H9 (cell line): ENCODE data around the gene PDHX. TPM values are rescaled to one million over a fixed set of nuclear protein-coding genes. Genes with fewer than 3 reads are reported as not detected.

Source experiments
- DNase-seq: peaks from one replicate; pipeline ENCODE4 v3.0.0-alpha.2; 2017
- H2AFZ ChIP-seq: one replicate; pipeline ENCODE4 v1.6.1; 2013; ENCODE audit warnings: mild to moderate bottlenecking, low read length, control low read depth, moderate library complexity
- H2AK5ac ChIP-seq: 2 replicates; pipeline ENCODE4 v1.6.1; 2013; ENCODE audit warnings: low read length, control low read depth, mixed read lengths; ENCODE audit not compliant: insufficient read length
- H2BK120ac ChIP-seq: one replicate; pipeline ENCODE4 v1.6.1; 2013; ENCODE audit warnings: low read depth, mild to moderate bottlenecking, low read length, control low read depth, inconsistent platforms; ENCODE audit not compliant: poor library complexity, severe bottlenecking
- H2BK12ac ChIP-seq: 2 replicates; pipeline ENCODE4 v1.6.1; 2013; ENCODE audit warnings: low read length, control low read depth, mixed read lengths, low read depth; ENCODE audit not compliant: insufficient read length
- H2BK15ac ChIP-seq: 2 replicates; pipeline ENCODE4 v1.6.1; 2013; ENCODE audit warnings: low read depth, low read length, control low read depth
- H2BK20ac ChIP-seq: one replicate; pipeline ENCODE4 v1.6.1; 2013; ENCODE audit warnings: low read depth, mild to moderate bottlenecking, low read length, control low read depth, inconsistent platforms; ENCODE audit not compliant: poor library complexity, severe bottlenecking
- H2BK5ac ChIP-seq: 2 replicates; pipeline ENCODE4 v1.6.1; 2013; ENCODE audit warnings: low read length, control low read depth, mixed read lengths; ENCODE audit not compliant: insufficient read length
- H3K14ac ChIP-seq: 2 replicates; pipeline ENCODE4 v1.6.1; 2013; ENCODE audit warnings: low read length, control low read depth; ENCODE audit not compliant: insufficient read depth
- H3K18ac ChIP-seq: 2 replicates; pipeline ENCODE4 v1.6.1; 2013; ENCODE audit warnings: low read depth, mild to moderate bottlenecking, mixed read lengths, low read length, control low read depth; ENCODE audit not compliant: insufficient read length
- H3K23ac ChIP-seq: 2 replicates; pipeline ENCODE4 v1.6.1; 2013; ENCODE audit warnings: low read length, control low read depth, mixed read lengths, low read depth; ENCODE audit not compliant: insufficient read length
- H3K23me2 ChIP-seq: 2 replicates; pipeline ENCODE4 v1.6.1; 2013; ENCODE audit warnings: low read depth, mild to moderate bottlenecking, mixed read lengths, low read length, control low read depth; ENCODE audit not compliant: insufficient read length, poor library complexity, severe bottlenecking
- H3K27ac ChIP-seq: 2 replicates; pipeline ENCODE4 v1.5.1; 2013; ENCODE audit warnings: low read length, control low read depth, mixed read lengths, low read depth; ENCODE audit not compliant: insufficient read length
- H3K27me3 ChIP-seq: 2 replicates; pipeline ENCODE4 v1.6.1; 2013; ENCODE audit warnings: low read length, control low read depth, inconsistent platforms; ENCODE audit not compliant: insufficient read depth
- H3K4ac ChIP-seq: 2 replicates; pipeline ENCODE4 v1.6.1; 2013; ENCODE audit warnings: low read depth, mild to moderate bottlenecking, control low read depth, inconsistent platforms, low read length, moderate library complexity
- H3K4me1 ChIP-seq: 2 replicates; pipeline ENCODE4 v1.6.1; 2013; ENCODE audit warnings: low read length, control low read depth, inconsistent platforms; ENCODE audit not compliant: insufficient read depth
- H3K4me2 ChIP-seq: 2 replicates; pipeline ENCODE4 v1.6.1; 2013; ENCODE audit warnings: low read length, control low read depth, mixed read lengths; ENCODE audit not compliant: insufficient read length, insufficient read depth
- H3K56ac ChIP-seq: 2 replicates; pipeline ENCODE4 v1.6.1; 2013; ENCODE audit warnings: low read depth, mild to moderate bottlenecking, mixed read lengths, low read length, control low read depth; ENCODE audit not compliant: insufficient read length
- H3K79me1 ChIP-seq: 2 replicates; pipeline ENCODE4 v1.6.1; 2013; ENCODE audit warnings: low read depth, mild to moderate bottlenecking, moderate library complexity, low read length, control low read depth, inconsistent platforms; ENCODE audit not compliant: insufficient read depth, poor library complexity, severe bottlenecking
- H3K79me2 ChIP-seq: 2 replicates; pipeline ENCODE4 v1.6.1; 2013; ENCODE audit warnings: low read length, control low read depth, inconsistent platforms; ENCODE audit not compliant: insufficient read depth
- H3K9ac ChIP-seq: 2 replicates; pipeline ENCODE4 v1.6.1; 2013; ENCODE audit warnings: low read length, control low read depth, mixed read lengths; ENCODE audit not compliant: insufficient read length; ENCODE audit errors: extremely low read depth
- H3K9me3 ChIP-seq: one replicate; pipeline ENCODE4 v1.6.1; 2013; ENCODE audit warnings: low read depth, low read length, inconsistent platforms; ENCODE audit not compliant: control insufficient read depth
- H3T11ph ChIP-seq: one replicate; pipeline ENCODE4 v1.6.1; 2013; ENCODE audit warnings: mild to moderate bottlenecking, low read length, control low read depth, inconsistent platforms
- H4K20me1 ChIP-seq: one replicate; pipeline ENCODE4 v1.6.1; 2013; ENCODE audit not compliant: control insufficient read depth, insufficient read length, insufficient read depth
- H4K5ac ChIP-seq: 2 replicates; pipeline ENCODE4 v1.6.1; 2013; ENCODE audit warnings: low read depth, mild to moderate bottlenecking, mixed read lengths, low read length, control low read depth; ENCODE audit not compliant: insufficient read length
- H4K8ac ChIP-seq: replicated peaks from 2 replicates; pipeline ENCODE4 v1.6.1; 2013; ENCODE audit warnings: low read length, control low read depth, mixed read lengths, low read depth; ENCODE audit not compliant: insufficient read length
- H4K91ac ChIP-seq: 2 replicates; pipeline ENCODE4 v1.6.1; 2013; ENCODE audit warnings: low read depth, mild to moderate bottlenecking, moderate library complexity, mixed read lengths, low read length, control low read depth; ENCODE audit not compliant: insufficient read length
- H3K27ac Mint-ChIP-seq, 3 experiments: 2 replicates in 2 of 3; 3 replicates in 1 of 3; pipeline ENCODE4 v1.8.0; 2020 to 2021; ENCODE audit warnings: mixed read lengths in 3 of 3, mild to moderate bottlenecking in 1 of 3, moderate library complexity in 1 of 3
- H3K27me3 Mint-ChIP-seq: 2 replicates; pipeline ENCODE4 v1.8.0; 2021; ENCODE audit warnings: low read depth, mild to moderate bottlenecking, moderate library complexity, mixed read lengths
- H3K36me3 Mint-ChIP-seq, 3 experiments: 2 replicates in 2 of 3; 3 replicates in 1 of 3; pipeline ENCODE4 v1.8.0; 2020 to 2021; ENCODE audit warnings: low read depth in 3 of 3, mixed read lengths in 3 of 3; ENCODE audit not compliant: insufficient read depth in 1 of 3
- H3K4me1 Mint-ChIP-seq, 2 experiments: 2 replicates each; pipeline ENCODE4 v1.8.0; 2020; ENCODE audit warnings: mixed read lengths in 2 of 2
- H3K4me3 Mint-ChIP-seq, 2 experiments: 2 replicates in 1 of 2; 3 replicates in 1 of 2; pipeline ENCODE4 v1.8.0; 2020 to 2021; ENCODE audit warnings: mild to moderate bottlenecking in 2 of 2, mixed read lengths in 2 of 2, moderate library complexity in 1 of 2
- H3K9me3 Mint-ChIP-seq, 2 experiments: 2 replicates in 1 of 2; 3 replicates in 1 of 2; pipeline ENCODE4 v1.8.0; 2020; ENCODE audit warnings: mild to moderate bottlenecking in 2 of 2, mixed read lengths in 2 of 2, moderate library complexity in 1 of 2
- WGBS: extraction: QIAGEN DNeasy Blood & Tissue Kit; methylation state at CpG from one replicate; pipeline ENCODE4 v1.1.7; 2013; ENCODE audit warnings: missing lambda C conversion rate, low lambda C conversion rate, mixed read lengths; ENCODE audit not compliant: insufficient read length; ENCODE audit errors: extremely low coverage; 5-methylcytosine and 5-hydroxymethylcytosine counted together
- total RNA-seq: library from RNA; stranded (reverse); gene quantifications from 2 replicates; pipeline ENCODE4 v1.2.1, GENCODE V29; 2021
- TF ChIP-seq, protein P1 (sequence below): fragments of 200-600 bp; sonication (generic); conservative IDR thresholded peaks from 3 replicates; pipeline ENCODE4 v1.8.0; 2021; ENCODE audit warnings: antibody characterized with exemption, mild to moderate bottlenecking

The PDHX gene
- total RNA-seq, 1 experiment from 2014 or later: 40.1 TPM

DNA sequence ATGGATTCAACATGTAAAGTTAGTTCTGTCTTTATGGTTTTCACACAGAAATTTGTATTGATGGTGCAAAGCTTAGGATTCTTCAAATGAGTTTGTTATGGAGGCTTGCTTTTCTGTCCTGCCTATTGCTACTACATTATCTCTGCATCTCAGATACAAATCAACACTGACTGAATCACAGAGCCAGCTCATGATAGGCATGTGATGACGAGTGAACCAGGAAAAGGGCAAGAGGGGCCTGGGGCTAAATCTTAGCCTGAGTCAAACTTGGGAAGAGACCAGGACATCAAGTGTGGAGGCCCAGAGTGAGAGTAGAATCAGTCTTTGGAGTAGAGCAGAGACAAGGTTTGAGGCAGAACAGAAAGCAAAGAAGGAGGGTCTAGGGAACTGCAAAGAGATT is 115.4 kb downstream of the PDHX start:
- no peaks in the 10 kb centered on the region; the same call in 1 of the 2 replicates for H3K4me1 ChIP-seq
- Mint-ChIP-seq H3K36me3 (no peaks in the 10 kb centered on the region), H3K4me1 (peaks cover 5% of the 10 kb centered on the region in 2 experiments), H3K27ac (no peak overlapping the region), H3K9me3 (peaks cover 0 to 2% of the 10 kb centered on the region in 2 experiments; a peak in 1 of 5 replicates), H3K4me3 (no peak overlapping the region), H3K27me3 (0 out of 2 replicates have a peak, but pooled peaks cover 1% of the 10 kb centered on the region)
- WGBS: no CpG with 5 or more reads among the region's 1 CpG
- no peaks in the 10 kb centered on the region for H3K79me2 ChIP-seq
- no peaks in the 10 kb centered on the region for H3K9me3 ChIP-seq
- no peak overlapping the region for H3K9ac ChIP-seq
- H4K91ac ChIP-seq: no peak overlapping the region
- no peaks in the 10 kb centered on the region for H4K20me1 ChIP-seq
- peak overlapping the region; percentile 66 for H2BK20ac ChIP-seq
- no peak overlapping the region for H2BK120ac ChIP-seq
- H3K23ac ChIP-seq: no peak overlapping the region
- no peak overlapping the region for H3K56ac ChIP-seq
- no peak overlapping the region for H2AK5ac ChIP-seq
- no peaks in the 10 kb centered on the region for H3K23me2 ChIP-seq
- H2BK12ac ChIP-seq: no peak overlapping the region
- H3K79me1 ChIP-seq: no peaks in the 10 kb centered on the region
- H3K4me2 ChIP-seq: no peak overlapping the region
- H2BK15ac ChIP-seq: no peak overlapping the region
- H3K27ac ChIP-seq: no peak overlapping the region
- H3K14ac ChIP-seq: no peak overlapping the region
- TF ChIP-seq, protein P1, sequence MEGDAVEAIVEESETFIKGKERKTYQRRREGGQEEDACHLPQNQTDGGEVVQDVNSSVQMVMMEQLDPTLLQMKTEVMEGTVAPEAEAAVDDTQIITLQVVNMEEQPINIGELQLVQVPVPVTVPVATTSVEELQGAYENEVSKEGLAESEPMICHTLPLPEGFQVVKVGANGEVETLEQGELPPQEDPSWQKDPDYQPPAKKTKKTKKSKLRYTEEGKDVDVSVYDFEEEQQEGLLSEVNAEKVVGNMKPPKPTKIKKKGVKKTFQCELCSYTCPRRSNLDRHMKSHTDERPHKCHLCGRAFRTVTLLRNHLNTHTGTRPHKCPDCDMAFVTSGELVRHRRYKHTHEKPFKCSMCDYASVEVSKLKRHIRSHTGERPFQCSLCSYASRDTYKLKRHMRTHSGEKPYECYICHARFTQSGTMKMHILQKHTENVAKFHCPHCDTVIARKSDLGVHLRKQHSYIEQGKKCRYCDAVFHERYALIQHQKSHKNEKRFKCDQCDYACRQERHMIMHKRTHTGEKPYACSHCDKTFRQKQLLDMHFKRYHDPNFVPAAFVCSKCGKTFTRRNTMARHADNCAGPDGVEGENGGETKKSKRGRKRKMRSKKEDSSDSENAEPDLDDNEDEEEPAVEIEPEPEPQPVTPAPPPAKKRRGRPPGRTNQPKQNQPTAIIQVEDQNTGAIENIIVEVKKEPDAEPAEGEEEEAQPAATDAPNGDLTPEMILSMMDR: no peak
- H4K8ac ChIP-seq: no peak overlapping the region
- H2BK5ac ChIP-seq: no peak overlapping the region
- no peaks in the 10 kb centered on the region for H3K27me3 ChIP-seq
- no peak overlapping the region for H4K5ac ChIP-seq
- no peak overlapping the region for H2AFZ ChIP-seq
- DNase-seq: no peak
- no peak overlapping the region for H3K18ac ChIP-seq
- H3K4ac ChIP-seq: no peak overlapping the region
- no peak overlapping the region for H3T11ph ChIP-seq
